DOHH2 (cell line): Measurements from ENCODE around the gene KIF5C.

Source experiments
- EZH2phosphoT487 ChIP-seq: fragments of 200-600 bp; sonication (generic); IDR thresholded peaks from 2 replicates; pipeline ENCODE4 v1.6.1; 2017; ENCODE audit warnings: borderline replicate concordance, mild to moderate bottlenecking, antibody characterized with exemption, low read length, moderate library complexity, mixed read lengths
- TF ChIP-seq, protein P1 (sequence below): fragments of 200-600 bp; sonication (generic); IDR thresholded peaks from one replicate; pipeline ENCODE4 v1.5.1; 2014; ENCODE audit warnings: antibody characterized with exemption, mild to moderate bottlenecking, low read depth, low read length; ENCODE audit not compliant: poor library complexity, severe bottlenecking

DNA sequence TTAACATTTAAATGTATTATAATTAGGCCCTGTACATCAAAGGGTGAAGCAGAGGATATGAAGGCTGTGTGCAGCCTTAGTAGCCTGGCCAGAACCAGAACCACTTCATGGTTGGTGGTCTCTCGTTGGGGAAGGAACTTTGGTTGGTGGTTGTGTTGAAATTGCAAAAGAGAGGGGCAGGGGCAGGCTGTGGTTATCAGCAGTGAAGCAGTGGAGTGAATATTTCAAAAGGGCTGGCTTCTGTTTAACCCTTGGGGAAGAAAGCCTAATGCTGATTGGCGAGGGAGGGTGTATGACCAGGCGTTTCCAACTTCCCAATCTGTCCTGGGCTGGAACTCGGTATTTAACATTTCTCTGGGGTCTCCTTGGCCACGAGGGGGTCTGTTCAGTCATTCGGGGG lies 112.3 kb downstream of the KIF5C start:
- TF ChIP-seq, protein P1, sequence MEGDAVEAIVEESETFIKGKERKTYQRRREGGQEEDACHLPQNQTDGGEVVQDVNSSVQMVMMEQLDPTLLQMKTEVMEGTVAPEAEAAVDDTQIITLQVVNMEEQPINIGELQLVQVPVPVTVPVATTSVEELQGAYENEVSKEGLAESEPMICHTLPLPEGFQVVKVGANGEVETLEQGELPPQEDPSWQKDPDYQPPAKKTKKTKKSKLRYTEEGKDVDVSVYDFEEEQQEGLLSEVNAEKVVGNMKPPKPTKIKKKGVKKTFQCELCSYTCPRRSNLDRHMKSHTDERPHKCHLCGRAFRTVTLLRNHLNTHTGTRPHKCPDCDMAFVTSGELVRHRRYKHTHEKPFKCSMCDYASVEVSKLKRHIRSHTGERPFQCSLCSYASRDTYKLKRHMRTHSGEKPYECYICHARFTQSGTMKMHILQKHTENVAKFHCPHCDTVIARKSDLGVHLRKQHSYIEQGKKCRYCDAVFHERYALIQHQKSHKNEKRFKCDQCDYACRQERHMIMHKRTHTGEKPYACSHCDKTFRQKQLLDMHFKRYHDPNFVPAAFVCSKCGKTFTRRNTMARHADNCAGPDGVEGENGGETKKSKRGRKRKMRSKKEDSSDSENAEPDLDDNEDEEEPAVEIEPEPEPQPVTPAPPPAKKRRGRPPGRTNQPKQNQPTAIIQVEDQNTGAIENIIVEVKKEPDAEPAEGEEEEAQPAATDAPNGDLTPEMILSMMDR = no peak
- no peak for TF ChIP-seq EZH2phosphoT487
